Tibial nerve (tissue), 4 donors: ENCODE data around the gene BCL7B.

Experiments
- EP300 ChIP-seq, 2 donors: sonication (generic); formaldehyde crosslinking; IDR thresholded peaks; one replicate each; pipeline ENCODE4 v1.6.1; 2017; ENCODE audit warnings: antibody characterized with exemption in 2 of 2, mild to moderate bottlenecking in 1 of 2
- TF ChIP-seq, protein P1 (sequence below), 5 experiments: fragments of 200-600 bp in 3 of 5; fragments of 450-650 bp in 2 of 5; sonication (generic) in 3 of 5; IDR thresholded peaks; one replicate each; pipeline ENCODE4 v1.5.1; 2016 to 2019; ENCODE audit warnings: antibody characterized with exemption in 5 of 5, mild to moderate bottlenecking in 3 of 5, moderate library complexity in 2 of 5

DNA sequence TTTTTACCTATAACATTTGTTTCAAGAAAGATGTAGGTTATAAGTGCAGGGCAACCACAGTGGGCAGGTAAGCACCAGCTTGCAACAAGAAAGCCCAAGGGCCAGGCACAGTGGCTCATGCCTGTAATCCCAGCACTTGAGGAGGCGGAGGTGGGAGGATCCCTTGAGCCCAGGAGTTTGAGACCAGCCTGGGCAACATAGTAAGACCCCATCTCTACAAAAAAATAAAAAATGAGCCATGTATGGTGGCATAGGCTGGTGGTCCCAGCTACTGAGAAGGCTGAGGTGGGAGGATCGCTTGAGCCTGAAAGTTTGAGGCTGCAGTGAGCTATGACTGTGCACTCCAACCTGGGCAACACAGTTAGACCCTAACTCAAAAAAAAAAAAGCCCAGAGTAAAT, 12.8 kb downstream of the BCL7B start:
- TF ChIP-seq, protein P1, sequence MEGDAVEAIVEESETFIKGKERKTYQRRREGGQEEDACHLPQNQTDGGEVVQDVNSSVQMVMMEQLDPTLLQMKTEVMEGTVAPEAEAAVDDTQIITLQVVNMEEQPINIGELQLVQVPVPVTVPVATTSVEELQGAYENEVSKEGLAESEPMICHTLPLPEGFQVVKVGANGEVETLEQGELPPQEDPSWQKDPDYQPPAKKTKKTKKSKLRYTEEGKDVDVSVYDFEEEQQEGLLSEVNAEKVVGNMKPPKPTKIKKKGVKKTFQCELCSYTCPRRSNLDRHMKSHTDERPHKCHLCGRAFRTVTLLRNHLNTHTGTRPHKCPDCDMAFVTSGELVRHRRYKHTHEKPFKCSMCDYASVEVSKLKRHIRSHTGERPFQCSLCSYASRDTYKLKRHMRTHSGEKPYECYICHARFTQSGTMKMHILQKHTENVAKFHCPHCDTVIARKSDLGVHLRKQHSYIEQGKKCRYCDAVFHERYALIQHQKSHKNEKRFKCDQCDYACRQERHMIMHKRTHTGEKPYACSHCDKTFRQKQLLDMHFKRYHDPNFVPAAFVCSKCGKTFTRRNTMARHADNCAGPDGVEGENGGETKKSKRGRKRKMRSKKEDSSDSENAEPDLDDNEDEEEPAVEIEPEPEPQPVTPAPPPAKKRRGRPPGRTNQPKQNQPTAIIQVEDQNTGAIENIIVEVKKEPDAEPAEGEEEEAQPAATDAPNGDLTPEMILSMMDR (IDR thresholded peaks at IDR 0.05), result no peak
- TF ChIP-seq EP300 (IDR thresholded peaks at IDR 0.05), result no peak
